ENCODE results near the gene UGT1A6. TPM values are rescaled to one million over a fixed set of nuclear protein-coding genes. Genes with fewer than 3 reads are reported as not detected.

Gene UGT1A6
- total RNA-seq, 4 donors from 2014 or later = 13.5 to 40.2 (median 18.1) TPM

DNA sequence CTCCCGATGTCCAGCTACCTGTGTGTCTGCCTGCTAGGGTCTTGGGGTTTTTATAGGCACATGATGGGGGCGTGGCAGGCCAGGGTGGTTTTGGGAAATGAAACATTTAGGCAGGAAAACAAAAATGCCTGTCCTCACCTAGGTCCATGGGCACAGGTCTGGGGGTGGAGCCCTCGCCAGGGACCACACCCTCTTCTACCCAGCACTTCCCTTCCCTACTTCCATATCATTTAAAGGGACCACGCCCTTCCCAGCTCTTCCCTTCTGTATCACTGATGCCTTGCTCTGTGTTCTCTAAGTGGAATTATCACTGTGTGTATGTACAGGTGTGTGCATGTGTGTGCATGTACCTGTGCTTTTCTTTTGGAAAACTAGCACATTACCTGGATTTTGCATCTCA, 73.7 kb downstream of the UGT1A6 start:
- Histone ChIP-seq H3K36me3 (no peaks in the 10 kb centered on the region), H3K27me3 (no peaks in the 10 kb centered on the region), H3K4me3 (no peak overlapping the region), H3K9me3 (no peaks in the 10 kb centered on the region), H3K4me1 (peaks cover 0 to 14% (median 4%) of the 10 kb centered on the region in 4 donors), H3K27ac (no peak overlapping the region)
- in situ Hi-C loops (cut with MboI; ENCODE audit: low pct_ligation_motif_present in 1 of 4, low pct_unique_long_range_greater_than_20kb in 1 of 4, low sequenced_read_pairs in 3 of 4) (no loop called here), intact Hi-C loops (cut with DNase I; ENCODE audit: low total_unique reads) (no loop called here)
- WGBS, 2 donors (ENCODE audit: low coverage in 1 of 2) = 50 to 68% methylated on average over 1 to 4 of the region's 4 CpGs
- TF ChIP-seq CTCF (IDR thresholded peaks at IDR 0.05) (no peak), POLR2AphosphoS5 (IDR thresholded peaks at IDR 0.05) (no peak), EP300 (IDR thresholded peaks at IDR 0.05; ENCODE audit: low read depth) (no peak), POLR2A (IDR thresholded peaks at IDR 0.05) (no peak)
- peak; percentile 27 for DNase-seq

DNA sequence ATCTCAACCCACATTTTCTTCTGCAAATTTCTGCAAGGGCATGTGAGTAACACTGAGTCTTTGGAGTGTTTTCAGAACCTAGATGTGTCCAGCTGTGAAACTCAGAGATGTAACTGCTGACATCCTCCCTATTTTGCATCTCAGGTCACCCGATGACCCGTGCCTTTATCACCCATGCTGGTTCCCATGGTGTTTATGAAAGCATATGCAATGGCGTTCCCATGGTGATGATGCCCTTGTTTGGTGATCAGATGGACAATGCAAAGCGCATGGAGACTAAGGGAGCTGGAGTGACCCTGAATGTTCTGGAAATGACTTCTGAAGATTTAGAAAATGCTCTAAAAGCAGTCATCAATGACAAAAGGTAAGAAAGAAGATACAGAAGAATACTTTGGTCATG, 75.4 kb downstream of the UGT1A6 start:
- in situ Hi-C loops (cut with MboI; ENCODE audit: low pct_ligation_motif_present in 1 of 4, low pct_unique_long_range_greater_than_20kb in 1 of 4, low sequenced_read_pairs in 3 of 4) = no loop called here
- Histone ChIP-seq H3K36me3 (no peaks in the 10 kb centered on the region), H3K27ac (no peak overlapping the region), H3K4me3 (no peak overlapping the region), H3K9me3 (no peaks in the 10 kb centered on the region), H3K4me1 (peaks cover 0 to 14% (median 4%) of the 10 kb centered on the region in 4 donors), H3K27me3 (no peaks in the 10 kb centered on the region)
- WGBS, 2 donors (ENCODE audit: low coverage in 1 of 2) = 86 to 96% methylated on average over 4 of the region's 4 CpGs
- no peak for DNase-seq
- TF ChIP-seq POLR2AphosphoS5 (IDR thresholded peaks at IDR 0.05) (no peak), EP300 (IDR thresholded peaks at IDR 0.05; ENCODE audit: low read depth) (no peak), POLR2A (IDR thresholded peaks at IDR 0.05) (no peak), CTCF (IDR thresholded peaks at IDR 0.05) (no peak)
- intact Hi-C loops (cut with DNase I; ENCODE audit: low total_unique reads) = no loop called here

DNA sequence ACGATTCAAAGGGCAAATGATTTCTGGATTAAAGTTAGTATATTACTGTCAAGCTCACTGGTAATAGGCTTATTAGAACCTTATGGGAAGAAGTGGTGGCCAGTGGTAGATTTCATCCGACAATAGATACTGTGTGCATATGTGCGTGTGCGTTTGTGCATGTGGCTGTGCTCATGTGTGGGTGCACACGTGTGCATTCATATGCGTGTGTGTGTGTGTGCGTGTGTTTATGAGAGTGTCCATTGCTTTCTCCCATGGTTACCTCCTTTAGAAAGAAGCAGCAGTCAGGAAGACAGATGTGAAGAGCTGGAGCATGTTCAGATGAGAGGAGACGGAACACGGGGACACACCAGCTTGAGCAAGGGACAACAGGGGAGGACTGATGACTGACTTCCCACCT, 76.6 kb downstream of the UGT1A6 start:
- Histone ChIP-seq H3K4me3 (no peak overlapping the region), H3K27me3 (no peaks in the 10 kb centered on the region), H3K27ac (no peak overlapping the region), H3K36me3 (no peaks in the 10 kb centered on the region), H3K9me3 (no peaks in the 10 kb centered on the region), H3K4me1 (peaks cover 0 to 5% (median 0%) of the 10 kb centered on the region in 4 donors)
- DNase-seq = no peak
- 91 to 95% methylated on average over 7 to 9 of the region's 9 CpGs for WGBS, 2 donors (ENCODE audit: low coverage in 1 of 2)
- TF ChIP-seq POLR2A (IDR thresholded peaks at IDR 0.05) = no peak
- in situ Hi-C loops (cut with MboI; ENCODE audit: low pct_ligation_motif_present in 1 of 4, low pct_unique_long_range_greater_than_20kb in 1 of 4, low sequenced_read_pairs in 3 of 4) (no loop called here), intact Hi-C loops (cut with DNase I; ENCODE audit: low total_unique reads) (no loop called here)

DNA sequence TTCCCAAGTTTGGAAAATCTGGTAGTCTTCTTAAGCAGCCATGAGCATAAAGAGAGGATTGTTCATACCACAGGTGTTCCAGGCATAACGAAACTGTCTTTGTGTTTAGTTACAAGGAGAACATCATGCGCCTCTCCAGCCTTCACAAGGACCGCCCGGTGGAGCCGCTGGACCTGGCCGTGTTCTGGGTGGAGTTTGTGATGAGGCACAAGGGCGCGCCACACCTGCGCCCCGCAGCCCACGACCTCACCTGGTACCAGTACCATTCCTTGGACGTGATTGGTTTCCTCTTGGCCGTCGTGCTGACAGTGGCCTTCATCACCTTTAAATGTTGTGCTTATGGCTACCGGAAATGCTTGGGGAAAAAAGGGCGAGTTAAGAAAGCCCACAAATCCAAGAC, 79.5 kb downstream of the UGT1A6 start:
- Histone ChIP-seq H3K27me3 (no peaks in the 10 kb centered on the region), H3K36me3 (no peaks in the 10 kb centered on the region), H3K27ac (no peak overlapping the region), H3K4me1 (no peaks in the 10 kb centered on the region), H3K9me3 (no peaks in the 10 kb centered on the region), H3K4me3 (no peak overlapping the region)
- DNase-seq = no peak
- intact Hi-C loops (cut with DNase I; ENCODE audit: low total_unique reads) (no loop called here), in situ Hi-C loops (cut with MboI; ENCODE audit: low pct_ligation_motif_present in 1 of 4, low pct_unique_long_range_greater_than_20kb in 1 of 4, low sequenced_read_pairs in 3 of 4) (no loop called here)
- 87% methylated on average over 16 of the region's 16 CpGs; no CpG with 5 or more reads in 1 of the 2 donors for WGBS, 2 donors (ENCODE audit: low coverage in 1 of 2)
- no peak for TF ChIP-seq CTCF (IDR thresholded peaks at IDR 0.05)
- TF ChIP-seq EP300 (IDR thresholded peaks at IDR 0.05; ENCODE audit: low read depth) = no peak
- TF ChIP-seq POLR2AphosphoS5 (IDR thresholded peaks at IDR 0.05) = no peak
- no peak for TF ChIP-seq POLR2A (IDR thresholded peaks at IDR 0.05)

- no peak for DNase-seq
- Histone ChIP-seq H3K27me3 (no peaks in the 10 kb centered on the region), H3K9me3 (no peaks in the 10 kb centered on the region), H3K36me3 (no peaks in the 10 kb centered on the region), H3K27ac (no peak overlapping the region), H3K4me1 (no peaks in the 10 kb centered on the region), H3K4me3 (no peak overlapping the region)
- in situ Hi-C loops (cut with MboI; ENCODE audit: low pct_ligation_motif_present in 1 of 4, low pct_unique_long_range_greater_than_20kb in 1 of 4, low sequenced_read_pairs in 3 of 4) (no loop called here), intact Hi-C loops (cut with DNase I; ENCODE audit: low total_unique reads) (no loop called here)
- TF ChIP-seq POLR2AphosphoS5 (IDR thresholded peaks at IDR 0.05) (no peak), CTCF (IDR thresholded peaks at IDR 0.05) (no peak), POLR2A (IDR thresholded peaks at IDR 0.05) (no peak), EP300 (IDR thresholded peaks at IDR 0.05; ENCODE audit: low read depth) (no peak)
- WGBS, 2 donors (ENCODE audit: low coverage in 1 of 2) = 75 to 86% methylated on average over 4 to 5 of the region's 5 CpGs
These were observed 79.9 kb downstream of the UGT1A6 start for GRCh38 chr2:233772583-233772982.
